SHP77 (cell line): ENCODE results near the gene PHYKPL.
"Not testable (repeated sequence)": the region's sequence is repeated elsewhere in the genome, so short reads cannot be mapped to it uniquely, and the experiment has no call there.

Experiments
- DNase-seq, 2 experiments: peaks; one replicate each; lab custom pipeline; 2025; lab: John Stamatoyannopoulos, UW

The PHYKPL gene

GRCh38 chr5:178207183-178207916, 25.3 kb downstream of the PHYKPL start:
- no peak for DNase-seq

- DNase-seq, result no peak
Measured at GRCh38 chr5:178206166-178207101, 26.2 kb downstream of the PHYKPL start.

DNA sequence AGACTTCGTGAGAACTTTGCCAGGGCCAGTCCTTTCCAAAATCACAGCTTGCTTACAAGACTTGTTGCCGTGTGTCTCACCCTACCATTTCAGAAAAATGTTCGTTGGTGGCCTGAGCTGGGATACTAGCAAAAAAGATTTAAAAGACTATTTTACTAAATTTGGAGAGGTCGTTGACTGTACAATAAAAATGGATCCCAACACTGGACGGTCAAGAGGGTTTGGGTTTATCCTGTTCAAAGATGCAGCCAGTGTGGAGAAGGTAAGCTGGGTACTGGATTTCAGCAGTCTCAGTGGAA, 26.9 kb downstream of the PHYKPL start:
- DNase-seq, result no peak

DNA sequence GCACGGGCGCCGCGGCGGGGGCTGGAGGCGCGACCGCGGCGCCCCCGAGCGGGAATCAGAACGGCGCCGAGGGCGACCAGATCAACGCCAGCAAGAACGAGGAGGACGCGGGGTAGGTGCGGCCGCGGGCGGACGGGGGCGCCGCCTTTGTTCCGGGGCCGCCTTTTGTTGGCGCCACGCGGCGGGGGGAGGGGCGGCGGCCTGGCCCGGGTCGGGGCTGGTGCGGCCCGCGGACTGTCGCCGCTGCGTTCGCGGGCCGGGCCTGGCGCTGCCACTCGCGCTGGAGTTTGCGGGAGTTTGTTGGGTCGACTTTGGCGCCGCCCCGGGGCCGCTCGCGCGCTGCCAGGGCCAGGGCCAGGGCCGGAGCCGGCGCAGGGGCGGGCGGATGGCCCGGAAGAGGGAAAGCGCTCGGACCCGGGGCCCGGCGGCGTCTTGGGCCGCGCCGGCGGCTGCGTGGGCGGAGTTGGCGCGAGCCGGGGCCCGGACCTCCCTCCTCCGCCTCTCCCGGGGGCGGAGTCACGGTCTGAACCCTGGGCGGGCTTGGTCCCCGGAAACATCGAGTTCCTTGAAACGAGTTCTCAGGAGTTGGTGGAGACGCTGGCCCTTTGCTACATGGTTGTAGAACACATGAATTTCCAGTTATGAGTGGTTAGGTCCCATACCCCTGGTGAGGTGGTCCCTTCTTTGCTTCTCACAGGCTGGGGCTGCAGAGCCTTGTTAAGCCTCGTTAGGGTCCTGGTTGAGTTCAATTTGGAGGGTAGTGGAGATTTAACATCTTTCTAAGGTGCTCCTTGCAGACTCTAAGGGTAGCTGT, 27.5 kb downstream of the PHYKPL start:
- peak; percentile 40 to 54 for DNase-seq

DNA sequence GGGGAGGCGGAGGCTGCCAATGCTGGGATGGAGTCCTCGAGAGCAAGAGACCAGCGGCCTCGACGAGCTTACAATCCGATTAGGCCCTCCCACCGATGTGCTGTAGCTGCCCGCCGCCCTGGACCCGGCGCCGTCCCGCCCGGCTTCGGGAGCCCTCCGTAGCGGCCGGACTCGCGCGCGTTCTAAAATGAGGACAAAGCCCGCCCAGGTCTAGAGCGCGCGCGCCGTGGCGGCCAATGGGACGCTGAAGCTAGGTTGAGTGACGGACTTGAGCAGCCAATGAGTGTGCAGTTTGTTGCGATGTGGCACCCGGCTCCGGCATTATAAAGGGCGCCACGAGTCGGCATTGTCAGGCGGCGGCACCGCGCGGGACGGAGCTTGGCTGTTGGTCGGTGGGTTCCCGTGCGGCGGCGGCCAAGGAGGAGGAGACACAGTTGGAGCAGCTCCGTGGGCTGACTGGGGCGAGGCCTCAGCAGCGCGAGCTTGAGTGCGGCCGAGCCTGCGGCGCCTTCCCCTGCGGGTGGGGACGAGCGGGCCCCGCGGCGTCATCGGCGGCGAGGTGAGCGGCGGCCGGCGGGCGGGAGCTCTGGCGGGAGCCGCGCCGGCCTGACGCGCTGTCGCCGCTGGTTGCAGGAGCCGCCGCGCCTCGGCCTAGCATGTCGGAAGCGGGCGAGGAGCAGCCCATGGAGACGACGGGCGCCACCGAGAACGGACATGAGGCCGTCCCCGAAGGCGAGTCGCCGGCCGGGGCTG, 28.2 kb downstream of the PHYKPL start, which contains the start of gene HNRNPAB:
TSS of gene HNRNPAB (plus strand) at position 352 of the 753 bp plus-strand sequence. CDS start at position 657, 305 bp downstream.
- DNase-seq, result peak; percentile 80 to 84

- no peak for DNase-seq
Measured at GRCh38 chr5:178203670-178204181, 28.9 kb downstream of the PHYKPL start.

- no peak for DNase-seq
Measured at GRCh38 chr5:178202541-178202940, 30.1 kb downstream of the PHYKPL start.

GRCh38 chr5:178201927-178202235, 30.7 kb downstream of the PHYKPL start:
- DNase-seq, result no peak

DNA sequence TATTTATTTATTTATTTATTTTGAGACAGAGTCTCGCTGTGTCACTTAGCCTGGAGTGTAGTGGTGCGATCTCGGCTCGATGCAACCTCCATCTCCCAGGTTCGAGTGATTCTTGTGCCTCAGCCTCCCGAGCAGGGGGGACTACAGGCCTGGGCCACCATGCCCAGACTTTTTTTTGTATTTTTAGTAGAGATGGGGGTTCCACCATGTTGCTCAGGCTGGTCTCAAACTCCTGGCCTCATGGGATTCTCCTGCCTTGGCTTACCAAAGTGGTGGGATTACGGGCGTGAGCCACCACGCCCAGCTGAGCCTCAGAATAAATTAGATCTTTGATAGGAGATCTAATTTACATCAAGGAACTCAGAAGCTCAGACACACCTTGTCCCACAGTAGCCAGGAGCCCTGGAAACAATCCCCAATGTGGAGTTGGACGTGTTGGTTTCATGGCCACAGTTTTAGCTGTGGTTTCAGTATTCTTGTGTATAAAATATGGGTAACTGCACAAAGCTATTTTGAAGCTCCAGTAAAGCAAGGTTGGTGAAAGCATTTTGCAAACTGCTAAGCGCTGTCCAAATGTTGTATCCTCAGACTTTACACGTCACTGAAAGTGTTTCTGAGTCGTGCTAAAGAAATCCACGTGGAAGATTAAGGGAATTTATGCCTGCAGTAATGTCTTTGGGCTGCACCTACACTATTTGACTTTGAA, 31.2 kb downstream of the PHYKPL start:
- DNase-seq, result no peak

DNA sequence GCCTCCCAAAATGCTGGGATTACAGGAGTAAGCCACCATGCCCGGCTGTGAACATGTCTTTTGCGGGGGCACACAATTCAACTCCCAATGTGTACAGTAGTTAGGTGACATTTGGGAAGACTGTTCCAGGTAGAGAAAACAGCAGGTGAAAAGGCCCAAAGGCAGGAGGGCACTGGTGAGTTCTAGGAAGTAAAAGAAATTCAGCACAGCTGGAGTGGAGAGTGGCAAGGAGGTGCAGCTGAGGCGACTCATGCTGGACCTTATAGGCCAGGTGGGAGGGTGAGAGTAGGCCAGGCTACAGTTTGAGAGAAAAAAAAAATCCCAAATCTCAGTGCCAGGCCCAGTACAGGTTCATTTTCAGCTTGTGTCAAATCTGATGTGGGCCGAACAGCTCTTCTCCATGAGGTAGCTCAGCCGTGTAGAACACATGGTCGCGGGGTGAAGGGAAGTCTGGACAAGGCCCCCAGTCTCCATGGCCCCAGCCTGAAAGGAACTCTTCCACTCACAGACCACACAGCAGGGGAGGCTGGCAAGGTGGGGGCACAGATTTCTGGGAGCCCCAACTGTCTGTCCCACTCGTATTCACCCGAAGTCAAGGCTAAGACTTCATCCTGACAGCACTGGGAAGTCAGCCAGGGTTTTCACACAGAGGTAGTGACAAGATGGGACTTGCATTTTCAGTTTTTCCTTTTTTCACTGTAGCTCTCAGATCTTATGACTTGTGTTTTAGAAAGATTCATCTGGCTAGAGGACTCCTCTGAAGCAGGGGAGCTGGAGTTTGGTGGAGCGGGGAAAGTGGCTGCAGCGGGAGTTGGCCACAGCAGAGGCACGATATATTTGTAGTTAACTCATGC, 32.8 kb downstream of the PHYKPL start:
- DNase-seq, result no peak

DNA sequence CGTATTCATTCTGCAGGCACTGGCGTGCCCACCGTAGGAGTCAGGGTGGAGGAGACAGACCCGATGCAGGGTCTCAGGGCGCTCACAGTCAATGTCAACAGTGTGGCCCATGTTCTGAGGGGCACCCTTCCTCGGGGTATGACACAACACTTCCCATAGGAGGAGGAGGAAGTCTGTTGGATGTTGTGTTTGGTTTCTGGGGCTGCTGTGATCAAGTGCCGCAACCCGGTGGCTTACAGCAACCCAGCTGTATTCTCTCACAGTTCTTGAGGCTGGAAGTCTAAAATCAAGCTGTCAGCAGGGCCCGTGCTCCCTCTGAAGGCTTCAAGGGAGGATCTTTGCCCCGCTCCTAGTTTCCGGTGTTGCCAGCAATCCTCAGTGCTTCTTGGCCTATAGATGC, 33.9 kb downstream of the PHYKPL start:
- no peak for DNase-seq

GRCh38 chr5:178198151-178198550, 34.5 kb downstream of the PHYKPL start:
- not testable (repeated sequence) for DNase-seq

- DNase-seq, result no peak
Measured at GRCh38 chr5:178196986-178197385, 35.6 kb downstream of the PHYKPL start.

DNA sequence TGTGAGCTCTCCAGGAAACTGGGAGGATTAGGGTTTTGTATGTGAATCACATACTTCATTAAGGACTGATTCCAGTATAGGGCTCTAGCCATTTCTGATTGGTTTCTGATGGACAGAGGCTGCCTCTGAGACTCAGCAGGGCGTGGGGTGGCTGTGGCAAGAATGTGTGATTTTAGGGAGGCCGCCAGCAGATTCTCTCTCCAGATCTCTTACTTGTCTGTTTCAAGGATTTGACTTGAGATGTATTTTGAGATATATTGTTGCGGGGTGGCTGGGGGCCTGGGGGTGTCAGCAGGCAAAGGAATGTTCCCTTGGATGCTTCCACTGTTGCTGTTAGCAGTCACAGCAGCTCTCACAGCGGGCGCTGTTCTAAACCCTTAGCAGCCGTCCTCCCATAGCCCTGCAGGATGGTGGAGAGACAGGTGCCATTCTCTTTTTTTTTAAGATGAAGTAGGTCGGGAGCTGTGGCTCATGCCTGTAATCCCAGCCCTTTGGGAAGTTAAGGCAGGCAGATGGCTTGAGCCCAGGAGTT, 36.3 kb downstream of the PHYKPL start:
- no peak for DNase-seq

GRCh38 chr5:178194026-178194425, 38.6 kb downstream of the PHYKPL start:
- no peak for DNase-seq

DNA sequence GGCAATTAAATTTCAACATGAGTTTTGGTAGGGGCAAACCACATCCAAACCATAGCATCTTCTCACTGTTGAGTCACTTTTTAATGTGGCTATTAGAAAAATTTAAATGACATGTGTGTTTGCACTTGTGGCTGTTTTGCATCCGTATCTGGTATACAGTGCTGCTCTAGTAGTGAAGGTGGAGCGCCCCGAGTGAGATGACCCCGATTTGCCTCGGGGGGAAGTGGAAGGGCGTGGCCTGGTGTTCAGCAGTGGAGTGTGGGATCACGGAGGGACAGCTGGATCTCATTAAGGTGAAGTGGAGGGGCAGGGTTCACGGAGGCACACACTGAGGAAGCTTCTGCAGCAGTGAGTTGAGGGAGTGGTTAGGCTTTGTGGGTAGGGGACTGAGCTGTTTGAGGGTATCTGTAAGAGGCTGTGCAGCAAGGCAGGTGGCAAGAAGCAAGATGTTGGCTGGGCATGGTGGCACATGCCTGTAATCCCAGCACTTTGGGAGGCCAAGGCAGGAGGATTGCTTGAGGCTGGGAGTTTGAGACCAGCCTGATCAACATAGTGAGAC, 39.3 kb downstream of the PHYKPL start:
- no peak for DNase-seq

DNA sequence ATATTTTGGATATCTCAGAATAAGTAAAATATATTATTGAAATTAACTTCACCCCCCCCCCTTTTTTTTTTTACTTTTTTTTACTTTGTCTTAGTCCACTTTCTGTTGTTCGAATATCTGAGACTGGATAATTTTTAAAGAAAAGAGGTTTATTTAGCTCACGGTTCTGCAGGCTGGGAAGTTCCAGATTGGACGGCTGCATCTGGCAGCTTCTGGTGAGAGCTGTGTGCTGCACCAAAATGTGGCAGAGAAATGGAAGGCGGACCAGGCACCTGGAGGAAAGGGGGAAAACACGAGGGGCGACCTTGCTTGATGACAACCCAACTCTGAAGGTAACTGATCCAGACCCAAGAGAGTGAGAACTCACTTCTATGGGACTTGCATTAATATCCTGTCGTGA, 39.8 kb downstream of the PHYKPL start:
- DNase-seq, result no peak

DNA sequence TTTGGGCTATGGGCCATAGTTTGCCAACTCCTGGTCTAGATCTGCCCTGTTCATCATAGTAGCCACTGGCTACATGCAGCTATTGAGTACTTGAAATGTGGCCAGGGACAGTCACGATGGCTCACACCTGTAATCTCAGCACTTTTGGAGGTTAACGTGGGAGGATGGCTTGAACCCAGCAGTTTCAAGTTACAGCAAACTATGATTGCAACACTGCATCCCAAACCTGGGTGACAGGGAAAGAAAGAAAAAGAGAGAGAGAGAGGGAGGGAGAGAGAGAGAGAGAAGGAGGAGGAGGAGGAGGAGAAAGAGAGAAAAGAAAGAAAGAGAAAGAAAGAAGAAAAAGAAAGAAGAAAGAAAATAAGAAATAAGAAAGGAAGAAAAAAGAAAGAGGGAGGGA, 40.4 kb downstream of the PHYKPL start:
- no peak for DNase-seq

DNA sequence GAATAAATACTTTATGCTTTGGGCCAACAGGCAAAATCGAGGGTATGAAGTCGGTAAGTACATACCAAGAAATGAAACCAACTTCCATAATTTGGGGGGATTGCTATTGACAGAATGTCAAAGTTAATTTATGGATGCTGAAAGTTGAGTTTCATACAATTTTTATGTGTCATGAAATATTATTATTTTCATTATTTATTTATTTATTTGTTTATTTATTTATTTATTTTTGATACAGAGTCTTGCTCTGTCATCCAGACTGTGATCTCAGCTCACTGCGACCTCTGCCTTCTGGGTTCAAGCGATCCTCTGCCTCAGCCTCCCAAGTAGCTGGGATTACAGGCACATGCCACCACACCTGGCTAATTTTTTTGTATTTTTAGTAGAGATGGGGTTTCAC, 40.9 kb downstream of the PHYKPL start:
- no peak for DNase-seq
